ENCODE data around the gene COL6A5. TPM values are rescaled to one million over a fixed set of nuclear protein-coding genes. Genes with fewer than 3 reads are reported as not detected.

COL6A5 gene
- total and polyA plus RNA-seq, 2 experiments from 2014 or later = 0.03 to 0.05 TPM

DNA sequence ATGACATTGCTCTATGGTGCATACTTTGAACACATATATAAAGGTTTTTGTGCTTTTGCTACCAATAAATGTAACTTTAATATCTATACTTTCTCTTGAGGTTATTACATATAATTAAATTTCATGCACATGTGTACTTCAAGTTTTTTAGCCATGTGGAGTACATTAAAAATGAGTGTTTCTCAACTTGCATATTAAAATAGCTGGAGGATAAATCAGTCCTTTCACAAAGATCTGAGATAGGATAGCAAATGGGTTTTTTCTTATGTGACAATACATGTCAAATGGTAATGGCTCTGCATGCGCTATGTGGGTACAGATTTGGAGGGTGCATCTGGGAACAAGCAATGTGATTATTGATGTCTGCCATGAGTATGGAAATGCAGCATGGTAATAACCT is 122.8 kb downstream of the COL6A5 start (continued):
- TF ChIP-seq CREB1 (CRISPR knock-in tag; IDR thresholded peaks at IDR 0.05; ENCODE audit: low read depth) (no peak), ZNF114 (CRISPR knock-in tag; IDR thresholded peaks at IDR 0.05) (no peak), JUNB (IDR thresholded peaks at IDR 0.05; ENCODE audit: unreplicated experiment) (no peak), NANOG (IDR thresholded peaks at IDR 0.05; ENCODE audit: borderline replicate concordance) (no peak)

DNA sequence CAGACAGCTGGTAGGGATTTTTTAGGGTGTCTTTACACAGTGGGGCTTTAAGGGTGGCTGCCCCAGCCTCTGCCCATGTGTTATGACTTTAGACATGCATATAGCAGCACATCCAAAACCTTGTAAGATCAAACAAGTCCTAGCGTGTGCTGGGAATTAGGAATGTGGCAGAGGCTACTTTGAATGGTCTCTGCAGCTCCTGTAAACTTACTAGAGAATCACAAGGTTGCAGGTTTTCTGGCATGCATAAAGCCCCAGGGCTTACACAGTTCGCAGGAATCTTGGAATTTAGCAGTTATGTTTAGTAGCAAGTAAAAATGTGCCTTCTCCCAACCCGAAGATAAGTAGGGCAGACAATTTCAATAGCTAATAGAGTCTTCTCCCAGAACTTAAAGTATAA is 124.7 kb downstream of the COL6A5 start:
- Mint-ChIP-seq H3K27ac (no peak overlapping the region), H3K4me3 (no peak overlapping the region), H3K4me1 (no peaks in the 10 kb centered on the region), H3K9me3 (peaks cover 1% of the 10 kb centered on the region; the same call in 1 of the 3 replicates), H3K27me3 (ENCODE audit: insufficient read depth, low read depth, poor library complexity) (peaks cover 2% of the 10 kb centered on the region), H3K36me3 (ENCODE audit: low read depth) (no peaks in the 10 kb centered on the region)
- H4K20me1 ChIP-seq (replicated peaks; ENCODE audit: insufficient read depth) = no peaks in the 10 kb centered on the region
- no peak for DNase-seq (ENCODE audit: low spot score)
- no peak for ATAC-seq
- no peaks in the 10 kb centered on the region for H3K27me3 ChIP-seq (ENCODE audit: insufficient read depth)
- no peaks in the 10 kb centered on the region for H3K79me2 ChIP-seq (replicated peaks; ENCODE audit: insufficient read depth)
- H3K4me2 ChIP-seq = no peak overlapping the region
- H3K4me3 ChIP-seq = no peak overlapping the region
- H3K27ac ChIP-seq (ENCODE audit: low read depth) = no peak overlapping the region
- no peaks in the 10 kb centered on the region for H3K36me3 ChIP-seq (ENCODE audit: insufficient read depth)
- H3K4me1 ChIP-seq (ENCODE audit: insufficient read depth) = no peaks in the 10 kb centered on the region
- H3F3A ChIP-seq (replicated peaks; ENCODE audit: low read depth) = no peaks in the 10 kb centered on the region
- TF ChIP-seq, protein P1, sequence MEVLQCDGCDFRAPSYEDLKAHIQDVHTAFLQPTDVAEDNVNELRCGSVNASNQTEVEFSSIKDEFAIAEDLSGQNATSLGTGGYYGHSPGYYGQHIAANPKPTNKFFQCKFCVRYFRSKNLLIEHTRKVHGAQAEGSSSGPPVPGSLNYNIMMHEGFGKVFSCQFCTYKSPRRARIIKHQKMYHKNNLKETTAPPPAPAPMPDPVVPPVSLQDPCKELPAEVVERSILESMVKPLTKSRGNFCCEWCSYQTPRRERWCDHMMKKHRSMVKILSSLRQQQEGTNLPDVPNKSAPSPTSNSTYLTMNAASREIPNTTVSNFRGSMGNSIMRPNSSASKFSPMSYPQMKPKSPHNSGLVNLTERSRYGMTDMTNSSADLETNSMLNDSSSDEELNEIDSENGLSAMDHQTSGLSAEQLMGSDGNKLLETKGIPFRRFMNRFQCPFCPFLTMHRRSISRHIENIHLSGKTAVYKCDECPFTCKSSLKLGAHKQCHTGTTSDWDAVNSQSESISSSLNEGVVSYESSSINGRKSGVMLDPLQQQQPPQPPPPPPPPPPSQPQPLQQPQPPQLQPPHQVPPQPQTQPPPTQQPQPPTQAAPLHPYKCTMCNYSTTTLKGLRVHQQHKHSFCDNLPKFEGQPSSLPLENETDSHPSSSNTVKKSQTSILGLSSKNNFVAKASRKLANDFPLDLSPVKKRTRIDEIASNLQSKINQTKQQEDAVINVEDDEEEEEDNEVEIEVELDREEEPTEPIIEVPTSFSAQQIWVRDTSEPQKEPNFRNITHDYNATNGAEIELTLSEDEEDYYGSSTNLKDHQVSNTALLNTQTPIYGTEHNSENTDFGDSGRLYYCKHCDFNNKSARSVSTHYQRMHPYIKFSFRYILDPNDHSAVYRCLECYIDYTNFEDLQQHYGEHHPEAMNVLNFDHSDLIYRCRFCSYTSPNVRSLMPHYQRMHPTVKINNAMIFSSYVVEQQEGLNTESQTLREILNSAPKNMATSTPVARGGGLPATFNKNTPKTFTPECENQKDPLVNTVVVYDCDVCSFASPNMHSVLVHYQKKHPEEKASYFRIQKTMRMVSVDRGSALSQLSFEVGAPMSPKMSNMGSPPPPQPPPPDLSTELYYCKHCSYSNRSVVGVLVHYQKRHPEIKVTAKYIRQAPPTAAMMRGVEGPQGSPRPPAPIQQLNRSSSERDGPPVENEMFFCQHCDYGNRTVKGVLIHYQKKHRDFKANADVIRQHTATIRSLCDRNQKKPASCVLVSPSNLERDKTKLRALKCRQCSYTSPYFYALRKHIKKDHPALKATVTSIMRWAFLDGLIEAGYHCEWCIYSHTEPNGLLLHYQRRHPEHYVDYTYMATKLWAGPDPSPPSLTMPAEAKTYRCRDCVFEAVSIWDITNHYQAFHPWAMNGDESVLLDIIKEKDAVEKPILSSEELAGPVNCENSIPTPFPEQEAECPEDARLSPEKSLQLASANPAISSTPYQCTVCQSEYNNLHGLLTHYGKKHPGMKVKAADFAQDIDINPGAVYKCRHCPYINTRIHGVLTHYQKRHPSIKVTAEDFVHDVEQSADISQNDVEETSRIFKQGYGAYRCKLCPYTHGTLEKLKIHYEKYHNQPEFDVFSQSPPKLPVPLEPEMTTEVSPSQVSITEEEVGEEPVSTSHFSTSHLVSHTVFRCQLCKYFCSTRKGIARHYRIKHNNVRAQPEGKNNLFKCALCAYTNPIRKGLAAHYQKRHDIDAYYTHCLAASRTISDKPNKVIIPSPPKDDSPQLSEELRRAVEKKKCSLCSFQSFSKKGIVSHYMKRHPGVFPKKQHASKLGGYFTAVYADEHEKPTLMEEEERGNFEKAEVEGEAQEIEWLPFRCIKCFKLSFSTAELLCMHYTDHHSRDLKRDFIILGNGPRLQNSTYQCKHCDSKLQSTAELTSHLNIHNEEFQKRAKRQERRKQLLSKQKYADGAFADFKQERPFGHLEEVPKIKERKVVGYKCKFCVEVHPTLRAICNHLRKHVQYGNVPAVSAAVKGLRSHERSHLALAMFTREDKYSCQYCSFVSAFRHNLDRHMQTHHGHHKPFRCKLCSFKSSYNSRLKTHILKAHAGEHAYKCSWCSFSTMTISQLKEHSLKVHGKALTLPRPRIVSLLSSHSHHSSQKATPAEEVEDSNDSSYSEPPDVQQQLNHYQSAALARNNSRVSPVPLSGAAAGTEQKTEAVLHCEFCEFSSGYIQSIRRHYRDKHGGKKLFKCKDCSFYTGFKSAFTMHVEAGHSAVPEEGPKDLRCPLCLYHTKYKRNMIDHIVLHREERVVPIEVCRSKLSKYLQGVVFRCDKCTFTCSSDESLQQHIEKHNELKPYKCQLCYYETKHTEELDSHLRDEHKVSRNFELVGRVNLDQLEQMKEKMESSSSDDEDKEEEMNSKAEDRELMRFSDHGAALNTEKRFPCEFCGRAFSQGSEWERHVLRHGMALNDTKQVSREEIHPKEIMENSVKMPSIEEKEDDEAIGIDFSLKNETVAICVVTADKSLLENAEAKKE (CRISPR knock-in tag; IDR thresholded peaks at IDR 0.05) = no peak
- TF ChIP-seq ZNF114 (CRISPR knock-in tag; IDR thresholded peaks at IDR 0.05) (no peak), CREB1 (CRISPR knock-in tag; IDR thresholded peaks at IDR 0.05; ENCODE audit: low read depth) (no peak), JUNB (IDR thresholded peaks at IDR 0.05; ENCODE audit: unreplicated experiment) (no peak)
- H3K9me2 ChIP-seq (ENCODE audit: insufficient read depth) = peaks cover 12% of the 10 kb centered on the region; the same call in 1 of the 2 replicates
- peak overlapping the region; percentile 12; the same call in 1 of the 2 replicates for H2AFZ ChIP-seq
